H1 (cell line): ENCODE measurements around the gene PIAS3. TPM values are rescaled to one million over a fixed set of nuclear protein-coding genes. Genes with fewer than 3 reads are reported as not detected.
A peak's percentile ranks its signal among the peaks of the same experiment; 100 is the strongest.

ENCODE experiments used
- CTCF ChIA-PET: fragments of 300-600 bp; sonication (Branson Sonifier 250); formaldehyde crosslinking; loops from one replicate; lab custom pipeline; 2021; ENCODE audit not compliant: partially characterized antibody; lab: Charles Lee
- POLR2A ChIA-PET: fragments of 300-600 bp; sonication (Branson Sonifier 250); formaldehyde crosslinking; loops from one replicate; lab custom pipeline; 2021; ENCODE audit warnings: inconsistent platforms; ENCODE audit not compliant: partially characterized antibody; lab: Charles Lee
- DNase-seq, 2 experiments: peaks; one replicate each; pipeline versions ENCODE4 v3.0.0 to v3.0.0-alpha.2; 2010 to 2022; ENCODE audit warnings: low spot score in 2 of 2, low read depth in 1 of 2, mixed read lengths in 1 of 2
- FAIRE-seq: peaks from 2 replicates; lab custom pipeline; 2011; peaks lifted over from hg19 to GRCh38; lab: Jason Lieb, UNC
- H2AFZ ChIP-seq: 2 replicates; pipeline ENCODE4 v1.8.1; 2012; ENCODE audit warnings: low read length, inconsistent platforms
- H2AK5ac ChIP-seq: 2 replicates; pipeline ENCODE4 v1.6.1; 2013; ENCODE audit warnings: low read depth, low read length
- H2BK120ac ChIP-seq: replicated peaks from 2 replicates; pipeline ENCODE3; 2013; ENCODE audit warnings: low read depth, low read length, inconsistent platforms
- H2BK12ac ChIP-seq: 2 replicates; pipeline ENCODE4 v1.6.1; 2013; ENCODE audit warnings: low read depth, low read length
- H2BK15ac ChIP-seq: 2 replicates; pipeline ENCODE4 v1.6.1; 2013; ENCODE audit warnings: low read length
- H2BK20ac ChIP-seq: 2 replicates; pipeline ENCODE4 v1.6.1; 2013; ENCODE audit warnings: low read length
- H2BK5ac ChIP-seq: 2 replicates; pipeline ENCODE4 v1.6.1; 2013; ENCODE audit warnings: low read depth, low read length
- H3K14ac ChIP-seq: 2 replicates; pipeline ENCODE4 v1.6.1; 2013; ENCODE audit warnings: inconsistent platforms; ENCODE audit not compliant: insufficient read length
- H3K18ac ChIP-seq: 2 replicates; pipeline ENCODE4 v1.6.1; 2013; ENCODE audit warnings: low read length; ENCODE audit errors: extremely low read depth
- H3K23ac ChIP-seq: 2 replicates; pipeline ENCODE4 v1.6.1; 2013; ENCODE audit warnings: inconsistent platforms; ENCODE audit not compliant: insufficient read length
- H3K23me2 ChIP-seq: 2 replicates; pipeline ENCODE4 v1.6.1; 2013; ENCODE audit warnings: low read depth, low read length
- H3K27ac ChIP-seq: 2 replicates; pipeline ENCODE4 v1.6.1; 2011; ENCODE audit warnings: low read depth, low read length, inconsistent platforms
- H3K27me3 ChIP-seq, 4 experiments: replicated peaks in 1 of 4; 1 replicate in 1 of 4; 2 replicates in 3 of 4; pipeline versions ENCODE4 v1.6.1 to v1.8.1; 2011 to 2013; ENCODE audit warnings: low read length in 3 of 4, mild to moderate bottlenecking in 3 of 4, inconsistent platforms in 2 of 4, mixed read lengths in 2 of 4, moderate library complexity in 1 of 4; ENCODE audit not compliant: control insufficient read depth in 3 of 4, insufficient read depth in 3 of 4; ENCODE audit errors: extremely low read depth in 1 of 4
- H3K36me3 ChIP-seq, 4 experiments: 2 replicates each; pipeline versions ENCODE4 v1.6.1 to v1.8.1; 2011 to 2013; ENCODE audit warnings: mild to moderate bottlenecking in 4 of 4, low read length in 3 of 4, moderate library complexity in 2 of 4, control low read depth in 1 of 4, inconsistent platforms in 1 of 4; ENCODE audit not compliant: insufficient read depth in 4 of 4, control insufficient read depth in 2 of 4
- H3K4ac ChIP-seq: replicated peaks from 2 replicates; pipeline ENCODE3; 2013; ENCODE audit warnings: low read length, low read depth, mixed read lengths, inconsistent platforms; ENCODE audit not compliant: insufficient read length
- H3K4me1 ChIP-seq, 4 experiments: replicated peaks in 1 of 4; 1 replicate in 1 of 4; 2 replicates in 3 of 4; pipeline versions ENCODE4 v1.6.1 to v1.8.1; 2011 to 2013; ENCODE audit warnings: low read length in 3 of 4, inconsistent platforms in 2 of 4, mixed read lengths in 1 of 4; ENCODE audit not compliant: insufficient read depth in 4 of 4, control insufficient read depth in 3 of 4
- H3K4me2 ChIP-seq, 2 experiments: 2 replicates each; pipeline versions ENCODE4 v1.6.1 to v1.8.1; 2011 to 2013; ENCODE audit warnings: low read depth in 2 of 2, low read length in 2 of 2, control low read depth in 1 of 2, inconsistent platforms in 1 of 2, mild to moderate bottlenecking in 1 of 2; ENCODE audit not compliant: insufficient read depth in 1 of 2
- H3K4me3 ChIP-seq, 4 experiments: fragments of 200-600, 300-600 bp in 1 of 4; sonication (generic), shearing (Covaris generic), sonication (Bioruptor Twin) in 1 of 4; 2 replicates each; pipeline versions ENCODE4 v1.5.1 to v1.8.1; 2011 to 2016; ENCODE audit warnings: low read length in 4 of 4, low read depth in 3 of 4, control low read depth in 2 of 4, inconsistent platforms in 2 of 4, mild to moderate bottlenecking in 2 of 4, mixed read lengths in 1 of 4, moderate library complexity in 1 of 4; ENCODE audit not compliant: insufficient read depth in 2 of 4; ENCODE audit errors: extremely low read depth in 1 of 4
- H3K56ac ChIP-seq: replicated peaks from 2 replicates; pipeline ENCODE3; 2013; ENCODE audit warnings: low read depth, mild to moderate bottlenecking, mixed read lengths, low read length, inconsistent platforms; ENCODE audit not compliant: insufficient read length
- H3K79me1 ChIP-seq: 2 replicates; pipeline ENCODE4 v1.6.1; 2013; ENCODE audit warnings: low read depth, low read length, control low read depth
- H3K79me2 ChIP-seq, 2 experiments: 2 replicates each; pipeline versions ENCODE4 v1.6.1 to v1.8.1; 2012 to 2013; ENCODE audit warnings: low read length in 2 of 2, mild to moderate bottlenecking in 2 of 2, inconsistent platforms in 1 of 2; ENCODE audit not compliant: insufficient read depth in 2 of 2, control insufficient read depth in 1 of 2
- H3K9ac ChIP-seq, 4 experiments: replicated peaks in 1 of 4; 1 replicate in 1 of 4; 2 replicates in 3 of 4; pipeline versions ENCODE4 v1.6.1 to v1.8.1; 2011 to 2013; ENCODE audit warnings: low read depth in 3 of 4, low read length in 3 of 4, control low read depth in 2 of 4, mild to moderate bottlenecking in 2 of 4, moderate library complexity in 2 of 4, inconsistent platforms in 1 of 4; ENCODE audit errors: extremely low read depth in 1 of 4
- H3K9me3 ChIP-seq, 2 experiments: 2 replicates each; pipeline versions ENCODE4 v1.6.1 to v1.8.1; 2012 to 2013; ENCODE audit warnings: mild to moderate bottlenecking in 2 of 2, moderate library complexity in 2 of 2, control low read depth in 1 of 2, inconsistent platforms in 1 of 2, low read depth in 1 of 2, low read length in 1 of 2, mixed read lengths in 1 of 2; ENCODE audit not compliant: insufficient read depth in 2 of 2
- H4K20me1 ChIP-seq, 2 experiments: replicated peaks in 1 of 2; 2 replicates each; pipeline versions ENCODE3 to v1.8.1; 2011 to 2013; ENCODE audit warnings: inconsistent platforms in 2 of 2, low read length in 2 of 2, mild to moderate bottlenecking in 1 of 2; ENCODE audit not compliant: insufficient read depth in 2 of 2, control insufficient read depth in 1 of 2
- H4K5ac ChIP-seq: 2 replicates; pipeline ENCODE4 v1.6.1; 2013; ENCODE audit warnings: low read length, low read depth, mixed read lengths, inconsistent platforms; ENCODE audit not compliant: insufficient read length
- H4K8ac ChIP-seq: 2 replicates; pipeline ENCODE4 v1.8.0; 2013; ENCODE audit warnings: mild to moderate bottlenecking, moderate library complexity, low read length, inconsistent platforms; ENCODE audit not compliant: insufficient read depth; ENCODE audit errors: extremely low read depth
- H4K91ac ChIP-seq: replicated peaks from 2 replicates; pipeline ENCODE3; 2013; ENCODE audit warnings: low read length, mixed read lengths, inconsistent platforms; ENCODE audit not compliant: insufficient read length
- BRCA1 ChIP-seq: IDR thresholded peaks from 2 replicates; pipeline ENCODE4 v1.6.1; 2012; ENCODE audit warnings: low read depth, low read length, improper control_type of control experiment
- CHD2 ChIP-seq: IDR thresholded peaks from 2 replicates; pipeline ENCODE4 v1.6.1; 2012; ENCODE audit warnings: low read length, improper control_type of control experiment
- HDAC2 ChIP-seq, 2 experiments: fragments of 300-600 bp in 1 of 2; sonication (generic) in 1 of 2; IDR thresholded peaks; 2 replicates each; pipeline ENCODE4 v1.6.1; 2011 to 2012; ENCODE audit warnings: low read depth in 2 of 2, low read length in 2 of 2, mild to moderate bottlenecking in 2 of 2, moderate library complexity in 2 of 2, borderline replicate concordance in 1 of 2, inconsistent platforms in 1 of 2
- JUN ChIP-seq: IDR thresholded peaks from 2 replicates; pipeline ENCODE4 v1.6.1; 2011; ENCODE audit warnings: low read depth, mild to moderate bottlenecking, improper control_type of control experiment, low read length
- NRF1 ChIP-seq: IDR thresholded peaks from 2 replicates; pipeline ENCODE4 v1.6.1; 2011; ENCODE audit warnings: mild to moderate bottlenecking, low read depth, low read length, improper control_type of control experiment
- RFX5 ChIP-seq: IDR thresholded peaks from 2 replicates; pipeline ENCODE4 v1.6.1; 2011; ENCODE audit warnings: low read depth, low read length, improper control_type of control experiment, borderline replicate concordance
- SRF ChIP-seq: IDR thresholded peaks from 2 replicates; pipeline ENCODE4 v1.6.1; 2011; ENCODE audit warnings: mild to moderate bottlenecking, low read depth, low read length, moderate library complexity
- ZNF274 ChIP-seq: IDR thresholded peaks from 2 replicates; pipeline ENCODE4 v1.7.0; 2012; ENCODE audit warnings: low read length, borderline replicate concordance; ENCODE audit errors: extremely low read depth
- WGBS, 2 experiments: shearing (Covaris generic) in 1 of 2; methylation state at CpG; one replicate each; pipeline versions ENCODE4 v1.1.6 to v1.1.7; 2013 to 2015; ENCODE audit warnings: low lambda C conversion rate in 2 of 2, mixed read lengths in 2 of 2, inconsistent platforms in 1 of 2, low coverage in 1 of 2, missing lambda C conversion rate in 1 of 2; ENCODE audit not compliant: insufficient replicate concordance in 2 of 2, insufficient coverage in 1 of 2, insufficient read length in 1 of 2; ENCODE audit errors: extremely low coverage in 1 of 2, missing lambda C conversion rate in 1 of 2; 5-methylcytosine and 5-hydroxymethylcytosine counted together
- polyA plus RNA-seq, 7 experiments: library from polyadenylated mRNA; depleted of rRNA in 3 of 7; stranded (reverse) in 5 of 7; unstranded in 2 of 7; fragments of >200 nt in 5 of 7; fragments of 200-250 nt in 2 of 7; gene quantifications; 1 replicate in 5 of 7; 2 replicates in 1 of 7; 4 replicates in 1 of 7; pipeline versions ENCODE4 v1.2.1 to v1.2.3, GENCODE V29; 2011 to 2013; ENCODE audit warnings: missing spikeins in 2 of 7, mixed read lengths in 2 of 7
- total RNA-seq: library from RNA; stranded (reverse); fragmentation: NEBNext Ultra II Directional; extraction: Animal tissue kit (Norgen Biotek cat#: 25700); gene quantifications from 2 replicates; pipeline ENCODE4 v1.2.1, GENCODE V29; 2021

The PIAS3 gene
- total and polyA plus RNA-seq, 2 of the 8 experiments (the other 6 are each of a cell fraction or from before 2014, with no cell fraction given): 36.7 to 49.9 TPM

- no peak for FAIRE-seq
- Histone ChIP-seq H3K9me3 (peaks cover 4 to 5% of the 10 kb centered on the region in 2 experiments; a peak in 2 of 4 replicates), H3K4me2 (peak overlapping the region; percentile 63 to 72), H2BK120ac (no peak overlapping the region), H2BK12ac (no peak overlapping the region), H3K27ac (peak overlapping the region; percentile 78; the same call in 1 of the 2 replicates), H3K9ac (peak overlapping the region; percentile 46 to 90 (median 62)), H3K4me1 (peaks cover 0 to 5% (median 3%) of the 10 kb centered on the region in 4 experiments; a peak in 4 of 7 replicates), H4K8ac (peak overlapping the region; percentile 96; the same call in 1 of the 2 replicates), H3K4ac (no peak overlapping the region), H2BK5ac (peak overlapping the region; percentile 83; the same call in 1 of the 2 replicates), H4K20me1 (no peaks in the 10 kb centered on the region), H3K18ac (peak overlapping the region; percentile 99), H3K56ac (peak overlapping the region; percentile 89), H3K23ac (no peak overlapping the region), H3K14ac (no peak overlapping the region), H3K23me2 (peaks cover 7% of the 10 kb centered on the region), H3K79me2 (peaks cover 0 to 11% of the 10 kb centered on the region in 2 experiments; a peak in 1 of 4 replicates), H4K91ac (peak overlapping the region; percentile 81), H4K5ac (peak overlapping the region; percentile 99), H3K4me3 (peak overlapping the region; percentile 63 to 95 (median 89)), H2BK20ac (no peak overlapping the region), H3K36me3 (peaks cover 13 to 31% (median 26%) of the 10 kb centered on the region in 4 experiments), H2BK15ac (peak overlapping the region; percentile 46; the same call in 1 of the 2 replicates), H3K79me1 (peaks cover 5% of the 10 kb centered on the region; the same call in 1 of the 2 replicates), H3K27me3 (no peaks in the 10 kb centered on the region; a peak in 1 of 7 replicates), H2AK5ac (no peak overlapping the region), H2AFZ (no peak overlapping the region; the same call in 1 of the 2 replicates)
- ChIA-PET CTCF (interaction anchor here (0.9 to 12.9 kb wide), 11 partner anchors 11 to 154 kb away, joined by 3 to 214 read pairs (median 6); partner anchors contain the start of gene NUDT17), POLR2A (interaction anchor here (0.8 to 8.1 kb wide), 24 partner anchors 10 to 194 kb away, joined by 3 to 95 read pairs (median 6); partner anchors contain the start of genes ANKRD35, NUDT17, PEX11B and POLR3C)
- DNase-seq: peak; percentile 43 to 93
- 0% methylated on average over 6 of the region's 35 CpGs; no CpG with 5 or more reads in 1 of the 2 experiments for WGBS, 2 experiments
- TF ChIP-seq JUN: no peak
- TF ChIP-seq SRF: no peak
- TF ChIP-seq NRF1: no peak
- TF ChIP-seq ZNF274: no peak
- TF ChIP-seq BRCA1: no peak
- no peak for TF ChIP-seq RFX5
- no peak for TF ChIP-seq CHD2
- no peak for TF ChIP-seq HDAC2 (IDR thresholded peaks at IDR 0.05; ENCODE audit: borderline replicate concordance in 1 of 2, low read depth in 2 of 2, low read length in 2 of 2)
Measured at GRCh38 chr1:145858238-145858900, 512 bp downstream of the PIAS3 start.
